ENCODE measurements around the gene ZNF792.

DNA sequence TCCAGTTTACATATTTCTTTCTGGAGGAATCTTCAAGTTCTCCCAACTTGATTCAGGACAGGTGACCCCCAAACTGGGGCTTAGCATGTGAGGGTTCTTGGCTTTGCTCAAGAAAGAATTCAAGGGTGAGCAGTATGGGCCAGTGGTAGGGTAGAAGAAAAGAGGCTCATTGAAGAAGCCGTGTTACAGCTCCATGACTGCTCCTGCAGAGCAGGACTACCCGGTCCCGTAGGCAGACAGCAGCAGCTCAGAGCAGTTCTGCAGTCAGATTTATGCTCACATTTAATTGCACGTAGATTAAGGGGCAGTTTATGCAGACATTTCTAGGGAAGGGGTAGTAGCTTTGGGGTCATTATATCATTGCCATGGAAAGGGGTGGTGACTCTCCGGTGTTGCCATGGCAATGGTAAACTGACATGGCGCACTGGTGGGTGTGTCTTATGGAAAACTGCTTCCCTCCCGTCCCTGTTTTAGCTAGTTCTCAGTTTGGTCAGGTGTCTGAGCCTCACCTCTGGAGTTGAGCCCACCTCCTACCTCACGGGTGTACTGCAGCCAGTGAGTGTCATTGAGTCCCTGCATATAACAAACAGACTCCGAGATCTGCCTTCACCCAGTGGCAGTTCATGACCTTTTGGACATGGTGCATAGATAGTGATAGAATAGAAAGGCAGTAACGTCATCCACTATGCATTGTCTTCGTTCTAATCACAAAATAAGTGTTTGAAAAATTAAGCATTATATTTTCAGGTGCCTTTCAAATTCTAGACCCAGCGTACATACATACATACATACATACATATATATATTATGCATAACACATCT is 16.0 kb upstream of the ZNF792 start:
- TF ChIP-seq, protein P1, sequence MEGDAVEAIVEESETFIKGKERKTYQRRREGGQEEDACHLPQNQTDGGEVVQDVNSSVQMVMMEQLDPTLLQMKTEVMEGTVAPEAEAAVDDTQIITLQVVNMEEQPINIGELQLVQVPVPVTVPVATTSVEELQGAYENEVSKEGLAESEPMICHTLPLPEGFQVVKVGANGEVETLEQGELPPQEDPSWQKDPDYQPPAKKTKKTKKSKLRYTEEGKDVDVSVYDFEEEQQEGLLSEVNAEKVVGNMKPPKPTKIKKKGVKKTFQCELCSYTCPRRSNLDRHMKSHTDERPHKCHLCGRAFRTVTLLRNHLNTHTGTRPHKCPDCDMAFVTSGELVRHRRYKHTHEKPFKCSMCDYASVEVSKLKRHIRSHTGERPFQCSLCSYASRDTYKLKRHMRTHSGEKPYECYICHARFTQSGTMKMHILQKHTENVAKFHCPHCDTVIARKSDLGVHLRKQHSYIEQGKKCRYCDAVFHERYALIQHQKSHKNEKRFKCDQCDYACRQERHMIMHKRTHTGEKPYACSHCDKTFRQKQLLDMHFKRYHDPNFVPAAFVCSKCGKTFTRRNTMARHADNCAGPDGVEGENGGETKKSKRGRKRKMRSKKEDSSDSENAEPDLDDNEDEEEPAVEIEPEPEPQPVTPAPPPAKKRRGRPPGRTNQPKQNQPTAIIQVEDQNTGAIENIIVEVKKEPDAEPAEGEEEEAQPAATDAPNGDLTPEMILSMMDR (IDR thresholded peaks at IDR 0.05; ENCODE audit: low read depth, low read length): no peak
- TF ChIP-seq POLR2A (IDR thresholded peaks at IDR 0.05; ENCODE audit: extremely low read depth, insufficient read length) (no peak), MYC (IDR thresholded peaks at IDR 0.05; ENCODE audit: low read depth, low read length) (no peak)
- TF ChIP-seq, protein P2, sequence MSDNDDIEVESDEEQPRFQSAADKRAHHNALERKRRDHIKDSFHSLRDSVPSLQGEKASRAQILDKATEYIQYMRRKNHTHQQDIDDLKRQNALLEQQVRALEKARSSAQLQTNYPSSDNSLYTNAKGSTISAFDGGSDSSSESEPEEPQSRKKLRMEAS (IDR thresholded peaks at IDR 0.05; ENCODE audit: low read depth, low read length): no peak
